ENCODE data around the gene ARHGEF25.

ARHGEF25 gene

GRCh38 chr12:57611827-57612710, 834 bp downstream of the ARHGEF25 start:
- TF ChIP-seq SIN3A (IDR thresholded peaks at IDR 0.05; ENCODE audit: borderline replicate concordance, insufficient read depth, low read length) (no peak), REST (IDR thresholded peaks at IDR 0.05; ENCODE audit: insufficient read depth in 1 of 2, low read depth in 2 of 2, low read length in 2 of 2) (no peak), POLR2AphosphoS5 (IDR thresholded peaks at IDR 0.05; ENCODE audit: low read depth, low read length) (no peak), TAF1 (IDR thresholded peaks at IDR 0.05; ENCODE audit: borderline replicate concordance, insufficient read depth, low read length) (no peak), FOXP2 (optimal IDR thresholded peaks at IDR 0.05; ENCODE audit: borderline replicate concordance, extremely low read depth, extremely low read length, insufficient read depth) (no peak)

GRCh38 chr12:57612711-57613426, 1.6 kb downstream of the ARHGEF25 start:
- TF ChIP-seq REST (IDR thresholded peaks at IDR 0.05; ENCODE audit: insufficient read depth in 1 of 2, low read depth in 2 of 2, low read length in 2 of 2) = no peak
- TF ChIP-seq FOXP2 (optimal IDR thresholded peaks at IDR 0.05; ENCODE audit: borderline replicate concordance, extremely low read depth, extremely low read length, insufficient read depth) = no peak
- TF ChIP-seq SIN3A (IDR thresholded peaks at IDR 0.05; ENCODE audit: borderline replicate concordance, insufficient read depth, low read length) = no peak
- no peak for TF ChIP-seq POLR2AphosphoS5 (IDR thresholded peaks at IDR 0.05; ENCODE audit: low read depth, low read length)
- TF ChIP-seq TAF1 (IDR thresholded peaks at IDR 0.05; ENCODE audit: borderline replicate concordance, insufficient read depth, low read length) = no peak

- TF ChIP-seq SIN3A (IDR thresholded peaks at IDR 0.05; ENCODE audit: borderline replicate concordance, insufficient read depth, low read length) (no peak), REST (IDR thresholded peaks at IDR 0.05; ENCODE audit: insufficient read depth in 1 of 2, low read depth in 2 of 2, low read length in 2 of 2) (no peak), TAF1 (IDR thresholded peaks at IDR 0.05; ENCODE audit: borderline replicate concordance, insufficient read depth, low read length) (no peak), POLR2AphosphoS5 (IDR thresholded peaks at IDR 0.05; ENCODE audit: low read depth, low read length) (no peak), FOXP2 (optimal IDR thresholded peaks at IDR 0.05; ENCODE audit: borderline replicate concordance, extremely low read depth, extremely low read length, insufficient read depth) (no peak)
Measured at GRCh38 chr12:57613427-57614109, 2.3 kb downstream of the ARHGEF25 start.

- no peak for TF ChIP-seq REST (IDR thresholded peaks at IDR 0.05; ENCODE audit: insufficient read depth in 1 of 2, low read depth in 2 of 2, low read length in 2 of 2)
- TF ChIP-seq TAF1 (IDR thresholded peaks at IDR 0.05; ENCODE audit: borderline replicate concordance, insufficient read depth, low read length) = no peak
- TF ChIP-seq FOXP2 (optimal IDR thresholded peaks at IDR 0.05; ENCODE audit: borderline replicate concordance, extremely low read depth, extremely low read length, insufficient read depth) = no peak
- TF ChIP-seq POLR2AphosphoS5 (IDR thresholded peaks at IDR 0.05; ENCODE audit: low read depth, low read length) = no peak
- no peak for TF ChIP-seq SIN3A (IDR thresholded peaks at IDR 0.05; ENCODE audit: borderline replicate concordance, insufficient read depth, low read length)
Measured at GRCh38 chr12:57614178-57614947, 3.1 kb downstream of the ARHGEF25 start.

Data from PFSK-1 (cell line).